ENCODE measurements around the gene XXYLT1. TPM values are rescaled to one million over a fixed set of nuclear protein-coding genes. Genes with fewer than 3 reads are reported as not detected.

The XXYLT1 gene
- total RNA-seq, 1 experiment from 2014 or later: 10.9 TPM

DNA sequence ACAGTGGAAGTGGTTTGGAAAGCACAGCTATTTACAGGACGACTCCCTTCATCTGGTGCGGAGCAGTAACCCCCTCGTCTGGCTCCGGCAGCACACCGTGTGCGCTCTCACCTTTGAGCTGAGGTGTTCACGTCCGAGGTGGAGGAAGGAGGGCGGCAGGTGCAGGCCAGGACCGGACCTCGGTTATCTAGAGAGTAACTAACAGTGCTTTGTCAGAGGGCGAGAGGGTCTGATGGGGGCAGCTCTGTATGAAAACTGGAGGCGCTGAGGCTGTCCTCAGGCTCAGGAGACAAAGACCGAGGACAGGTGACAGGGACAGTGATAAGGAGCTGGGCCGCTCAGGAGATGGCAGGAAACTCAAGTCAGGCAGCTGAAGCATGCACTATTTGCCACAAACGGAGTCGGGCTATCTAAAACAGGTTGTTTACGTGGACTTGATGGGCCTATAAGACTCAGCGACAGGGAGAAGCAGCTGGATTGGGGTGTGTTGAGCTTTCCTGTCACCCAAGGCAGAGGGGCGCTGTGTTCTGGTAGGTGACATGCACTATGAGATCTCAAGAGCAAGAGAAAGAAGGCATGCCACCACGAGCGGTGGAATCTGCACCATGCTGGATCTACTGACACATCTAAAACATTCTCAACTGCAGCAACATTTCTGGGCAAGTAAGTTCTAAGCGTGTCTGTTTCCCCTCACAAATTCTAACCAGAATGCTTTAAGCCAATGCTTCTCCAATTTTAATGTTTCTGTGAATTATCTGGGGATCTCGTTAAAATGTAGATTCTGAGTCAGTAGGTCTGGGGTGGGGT is 155.2 kb downstream of the XXYLT1 start:
- H3K27me3 ChIP-seq (ENCODE audit: insufficient read depth, low read length): no peaks in the 10 kb centered on the region
- no peak overlapping the region for H3K9ac ChIP-seq (ENCODE audit: low read length)
- H3K79me2 ChIP-seq (ENCODE audit: insufficient read depth, low read length): no peaks in the 10 kb centered on the region
- H2AFZ ChIP-seq (ENCODE audit: low read depth, low read length, poor library complexity, severe bottlenecking): no peak overlapping the region
- ChIA-PET CTCF (interaction anchor here (1.3 kb wide), 1 partner anchor 9 kb away, joined by 4 read pairs; no protein-coding TSS in a partner anchor), RAD21 (ENCODE audit: low non-redundant PET in 1 of 2, low total read pairs in 2 of 2, uncharacterized antibody in 2 of 2, unreplicated experiment in 2 of 2) (no interaction called here), POLR2A (no interaction called here)
- no peak overlapping the region for H3K27ac ChIP-seq (ENCODE audit: low read depth, low read length)
- H3K4me3 ChIP-seq (replicated peaks in 1 of 2; ENCODE audit: low read depth in 1 of 2, low read length in 2 of 2): no peak overlapping the region
- BruUV-seq (replicated peaks): no TSS peak
- TF ChIP-seq TCF7L2 (IDR thresholded peaks at IDR 0.05; ENCODE audit: borderline replicate concordance, extremely low read depth, insufficient read depth, insufficient read length) (no peak), EZH2phosphoT487 (IDR thresholded peaks at IDR 0.05; ENCODE audit: borderline replicate concordance) (no peak), ZNF274 (IDR thresholded peaks at IDR 0.05; ENCODE audit: low read depth, low read length) (no peak), SP1 (IDR thresholded peaks at IDR 0.05; ENCODE audit: low read depth) (no peak), ELF1 (IDR thresholded peaks at IDR 0.05; ENCODE audit: borderline replicate concordance, low read depth) (no peak), FOSL1 (IDR thresholded peaks at IDR 0.05; ENCODE audit: low read depth) (no peak), CBX3 (IDR thresholded peaks at IDR 0.05; ENCODE audit: low read depth) (no peak), EGR1 (IDR thresholded peaks at IDR 0.05; ENCODE audit: low read depth) (no peak), SIN3A (IDR thresholded peaks at IDR 0.05; ENCODE audit: low read depth) (no peak), YY1 (IDR thresholded peaks at IDR 0.05; ENCODE audit: extremely low read depth, insufficient replicate concordance, low read depth, low read length) (no peak)
- TF ChIP-seq, protein P1, sequence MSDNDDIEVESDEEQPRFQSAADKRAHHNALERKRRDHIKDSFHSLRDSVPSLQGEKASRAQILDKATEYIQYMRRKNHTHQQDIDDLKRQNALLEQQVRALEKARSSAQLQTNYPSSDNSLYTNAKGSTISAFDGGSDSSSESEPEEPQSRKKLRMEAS (IDR thresholded peaks at IDR 0.05): no peak
- TF ChIP-seq, protein P2, sequence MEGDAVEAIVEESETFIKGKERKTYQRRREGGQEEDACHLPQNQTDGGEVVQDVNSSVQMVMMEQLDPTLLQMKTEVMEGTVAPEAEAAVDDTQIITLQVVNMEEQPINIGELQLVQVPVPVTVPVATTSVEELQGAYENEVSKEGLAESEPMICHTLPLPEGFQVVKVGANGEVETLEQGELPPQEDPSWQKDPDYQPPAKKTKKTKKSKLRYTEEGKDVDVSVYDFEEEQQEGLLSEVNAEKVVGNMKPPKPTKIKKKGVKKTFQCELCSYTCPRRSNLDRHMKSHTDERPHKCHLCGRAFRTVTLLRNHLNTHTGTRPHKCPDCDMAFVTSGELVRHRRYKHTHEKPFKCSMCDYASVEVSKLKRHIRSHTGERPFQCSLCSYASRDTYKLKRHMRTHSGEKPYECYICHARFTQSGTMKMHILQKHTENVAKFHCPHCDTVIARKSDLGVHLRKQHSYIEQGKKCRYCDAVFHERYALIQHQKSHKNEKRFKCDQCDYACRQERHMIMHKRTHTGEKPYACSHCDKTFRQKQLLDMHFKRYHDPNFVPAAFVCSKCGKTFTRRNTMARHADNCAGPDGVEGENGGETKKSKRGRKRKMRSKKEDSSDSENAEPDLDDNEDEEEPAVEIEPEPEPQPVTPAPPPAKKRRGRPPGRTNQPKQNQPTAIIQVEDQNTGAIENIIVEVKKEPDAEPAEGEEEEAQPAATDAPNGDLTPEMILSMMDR (IDR thresholded peaks at IDR 0.05 in 2 of 3, conservative IDR thresholded peaks at IDR 0.05 in 1 of 3; ENCODE audit: borderline replicate concordance in 1 of 3, insufficient read depth in 1 of 3, low read depth in 2 of 3, low read length in 2 of 3): no peak
- TF ChIP-seq, protein P3, sequence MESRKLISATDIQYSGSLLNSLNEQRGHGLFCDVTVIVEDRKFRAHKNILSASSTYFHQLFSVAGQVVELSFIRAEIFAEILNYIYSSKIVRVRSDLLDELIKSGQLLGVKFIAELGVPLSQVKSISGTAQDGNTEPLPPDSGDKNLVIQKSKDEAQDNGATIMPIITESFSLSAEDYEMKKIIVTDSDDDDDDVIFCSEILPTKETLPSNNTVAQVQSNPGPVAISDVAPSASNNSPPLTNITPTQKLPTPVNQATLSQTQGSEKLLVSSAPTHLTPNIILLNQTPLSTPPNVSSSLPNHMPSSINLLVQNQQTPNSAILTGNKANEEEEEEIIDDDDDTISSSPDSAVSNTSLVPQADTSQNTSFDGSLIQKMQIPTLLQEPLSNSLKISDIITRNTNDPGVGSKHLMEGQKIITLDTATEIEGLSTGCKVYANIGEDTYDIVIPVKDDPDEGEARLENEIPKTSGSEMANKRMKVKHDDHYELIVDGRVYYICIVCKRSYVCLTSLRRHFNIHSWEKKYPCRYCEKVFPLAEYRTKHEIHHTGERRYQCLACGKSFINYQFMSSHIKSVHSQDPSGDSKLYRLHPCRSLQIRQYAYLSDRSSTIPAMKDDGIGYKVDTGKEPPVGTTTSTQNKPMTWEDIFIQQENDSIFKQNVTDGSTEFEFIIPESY (IDR thresholded peaks at IDR 0.05; ENCODE audit: extremely low read depth, insufficient replicate concordance, low read length): no peak
- TF ChIP-seq, protein P4, sequence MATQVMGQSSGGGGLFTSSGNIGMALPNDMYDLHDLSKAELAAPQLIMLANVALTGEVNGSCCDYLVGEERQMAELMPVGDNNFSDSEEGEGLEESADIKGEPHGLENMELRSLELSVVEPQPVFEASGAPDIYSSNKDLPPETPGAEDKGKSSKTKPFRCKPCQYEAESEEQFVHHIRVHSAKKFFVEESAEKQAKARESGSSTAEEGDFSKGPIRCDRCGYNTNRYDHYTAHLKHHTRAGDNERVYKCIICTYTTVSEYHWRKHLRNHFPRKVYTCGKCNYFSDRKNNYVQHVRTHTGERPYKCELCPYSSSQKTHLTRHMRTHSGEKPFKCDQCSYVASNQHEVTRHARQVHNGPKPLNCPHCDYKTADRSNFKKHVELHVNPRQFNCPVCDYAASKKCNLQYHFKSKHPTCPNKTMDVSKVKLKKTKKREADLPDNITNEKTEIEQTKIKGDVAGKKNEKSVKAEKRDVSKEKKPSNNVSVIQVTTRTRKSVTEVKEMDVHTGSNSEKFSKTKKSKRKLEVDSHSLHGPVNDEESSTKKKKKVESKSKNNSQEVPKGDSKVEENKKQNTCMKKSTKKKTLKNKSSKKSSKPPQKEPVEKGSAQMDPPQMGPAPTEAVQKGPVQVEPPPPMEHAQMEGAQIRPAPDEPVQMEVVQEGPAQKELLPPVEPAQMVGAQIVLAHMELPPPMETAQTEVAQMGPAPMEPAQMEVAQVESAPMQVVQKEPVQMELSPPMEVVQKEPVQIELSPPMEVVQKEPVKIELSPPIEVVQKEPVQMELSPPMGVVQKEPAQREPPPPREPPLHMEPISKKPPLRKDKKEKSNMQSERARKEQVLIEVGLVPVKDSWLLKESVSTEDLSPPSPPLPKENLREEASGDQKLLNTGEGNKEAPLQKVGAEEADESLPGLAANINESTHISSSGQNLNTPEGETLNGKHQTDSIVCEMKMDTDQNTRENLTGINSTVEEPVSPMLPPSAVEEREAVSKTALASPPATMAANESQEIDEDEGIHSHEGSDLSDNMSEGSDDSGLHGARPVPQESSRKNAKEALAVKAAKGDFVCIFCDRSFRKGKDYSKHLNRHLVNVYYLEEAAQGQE (IDR thresholded peaks at IDR 0.05; ENCODE audit: low read depth): no peak
- TF ChIP-seq, protein P5, sequence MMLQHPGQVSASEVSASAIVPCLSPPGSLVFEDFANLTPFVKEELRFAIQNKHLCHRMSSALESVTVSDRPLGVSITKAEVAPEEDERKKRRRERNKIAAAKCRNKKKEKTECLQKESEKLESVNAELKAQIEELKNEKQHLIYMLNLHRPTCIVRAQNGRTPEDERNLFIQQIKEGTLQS (IDR thresholded peaks at IDR 0.05): no peak
- H4K20me1 ChIP-seq (ENCODE audit: insufficient read depth): no peaks in the 10 kb centered on the region
- no peaks in the 10 kb centered on the region for H3K9me3 ChIP-seq (ENCODE audit: control insufficient read depth in 1 of 2, insufficient read depth in 1 of 2, low read depth in 1 of 2, low read length in 2 of 2)
- H3K4me2 ChIP-seq (ENCODE audit: low read length): no peak overlapping the region
- H3K9me2 ChIP-seq (ENCODE audit: insufficient read depth): no peaks in the 10 kb centered on the region
- H3K4me1 ChIP-seq (ENCODE audit: control insufficient read depth in 1 of 2, insufficient read depth in 2 of 2, low read length in 2 of 2): peaks cover 30 to 42% of the 10 kb centered on the region in 2 experiments
- ATAC-seq (no peak), DNase-seq (ENCODE audit: low read depth, low spot score) (no peak)
- no peaks in the 10 kb centered on the region for H3K36me3 ChIP-seq (ENCODE audit: control insufficient read depth in 1 of 2, insufficient read depth in 2 of 2, low read length in 2 of 2)
- intact Hi-C loops (cut with micrococcal nuclease): no loop called here

Measured in HCT116 (cell line).